Measurements from ENCODE around the gene CFAP58.

Gene CFAP58

DNA sequence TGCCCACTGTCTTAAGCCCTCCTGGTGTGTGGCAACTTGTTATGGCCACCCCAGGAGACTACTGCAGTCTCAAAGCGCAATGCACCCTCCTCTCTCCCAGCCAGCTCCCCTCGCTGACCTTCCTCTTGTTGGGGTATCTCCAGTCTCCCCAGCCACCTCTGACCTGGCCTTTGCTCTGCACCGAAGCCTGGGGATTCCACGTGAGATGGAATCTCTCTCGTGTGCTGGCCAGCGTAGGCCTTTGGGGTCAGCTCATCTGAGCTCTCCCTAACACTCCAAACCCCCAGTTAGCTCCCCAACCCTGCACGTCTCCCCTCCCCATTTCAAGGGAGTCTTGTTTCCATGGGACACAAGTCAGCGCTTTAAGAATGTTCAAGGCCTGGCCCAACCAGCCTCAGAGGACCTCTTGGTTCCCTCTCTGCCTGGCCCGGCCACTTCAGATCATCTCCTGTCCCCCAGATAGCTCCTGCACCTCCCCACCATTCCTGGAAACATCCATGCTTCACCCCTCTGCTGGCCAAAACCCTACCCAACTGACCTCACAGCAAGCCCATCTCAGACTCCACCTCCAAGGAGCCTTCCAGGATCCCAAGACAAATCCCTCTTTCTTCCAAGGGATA, 26.5 kb upstream of the CFAP58 start:
- Mint-ChIP-seq H3K27ac (peak overlapping the region; percentile 59), H3K4me1 (ENCODE audit: low read depth) (peaks cover 87% of the 10 kb centered on the region), H3K27me3 (ENCODE audit: low read depth) (no peaks in the 10 kb centered on the region), H3K9me3 (no peaks in the 10 kb centered on the region), H3K36me3 (ENCODE audit: low read depth) (peaks cover 22% of the 10 kb centered on the region), H3K4me3 (peak overlapping the region; percentile 34)
- DNase-seq (ENCODE audit: low spot score): no peak

DNA sequence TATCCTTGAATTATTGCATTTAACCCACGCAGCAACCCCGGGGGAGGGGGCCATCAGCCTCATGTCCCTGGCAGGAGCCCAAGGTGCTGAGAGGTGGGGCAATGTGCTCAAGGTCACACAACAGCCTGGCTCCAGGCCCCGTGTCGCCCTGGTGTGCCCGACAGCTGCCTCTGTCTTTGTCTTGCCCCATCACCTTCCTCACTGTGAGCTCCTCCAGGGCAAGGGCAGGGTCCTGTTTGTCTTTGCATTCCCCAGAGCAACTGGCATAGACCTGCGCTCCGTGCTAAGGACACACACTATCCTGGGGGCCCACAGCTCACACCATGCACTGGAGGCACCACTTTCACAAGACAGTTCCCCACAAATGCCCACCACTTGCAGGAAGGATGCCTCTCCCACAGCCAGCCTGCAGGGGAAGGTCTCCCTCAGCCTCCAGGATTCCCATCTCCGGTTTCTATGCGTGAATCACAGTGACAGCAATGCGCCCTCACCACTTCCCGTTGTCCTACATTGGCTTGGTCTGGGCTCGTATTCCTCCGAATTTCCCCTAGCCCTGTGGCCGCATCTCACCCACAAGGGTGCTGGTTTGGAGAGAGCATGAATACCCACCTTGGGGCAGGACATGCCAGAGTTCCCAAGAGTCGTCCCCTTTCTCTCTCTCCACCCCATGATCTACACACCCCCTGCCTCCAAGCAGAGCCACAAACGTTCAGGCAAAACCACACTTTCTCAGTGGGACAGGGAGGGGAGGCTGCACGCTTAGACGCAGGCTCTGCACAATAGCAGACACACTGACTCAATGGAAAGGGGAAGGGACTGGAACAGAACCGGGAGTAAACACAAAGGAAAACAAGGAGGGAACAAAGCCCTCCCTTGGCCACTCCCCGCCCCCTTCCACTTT, 25.6 kb upstream of the CFAP58 start:
- Mint-ChIP-seq H3K27ac (peak overlapping the region; percentile 84), H3K4me3 (peak overlapping the region; percentile 72), H3K36me3 (ENCODE audit: low read depth) (peaks cover 26% of the 10 kb centered on the region), H3K9me3 (no peaks in the 10 kb centered on the region), H3K4me1 (ENCODE audit: low read depth) (peaks cover 83% of the 10 kb centered on the region), H3K27me3 (ENCODE audit: low read depth) (no peaks in the 10 kb centered on the region)
- no peak for DNase-seq (ENCODE audit: low spot score)

- Mint-ChIP-seq H3K4me3 (peak overlapping the region; percentile 72), H3K27me3 (ENCODE audit: low read depth) (no peaks in the 10 kb centered on the region), H3K27ac (peak overlapping the region; percentile 84), H3K4me1 (ENCODE audit: low read depth) (peaks cover 84% of the 10 kb centered on the region), H3K36me3 (ENCODE audit: low read depth) (peaks cover 30% of the 10 kb centered on the region), H3K9me3 (no peaks in the 10 kb centered on the region)
- DNase-seq (ENCODE audit: low spot score): no peak
These were observed 25.1 kb upstream of the CFAP58 start for GRCh38 chr10:104328646-104328895.

- H3K27ac Mint-ChIP-seq: peak overlapping the region; percentile 84
- H3K4me3 Mint-ChIP-seq: peak overlapping the region; percentile 72
- H3K36me3 Mint-ChIP-seq (ENCODE audit: low read depth): peaks cover 26% of the 10 kb centered on the region
- H3K27me3 Mint-ChIP-seq (ENCODE audit: low read depth): no peaks in the 10 kb centered on the region
- H3K4me1 Mint-ChIP-seq (ENCODE audit: low read depth): peaks cover 83% of the 10 kb centered on the region
- H3K9me3 Mint-ChIP-seq: no peaks in the 10 kb centered on the region
- peak; percentile 90 for DNase-seq (ENCODE audit: low spot score)
These were observed 24.5 kb upstream of the CFAP58 start for GRCh38 chr10:104328896-104329710.

GRCh38 chr10:104329735-104330134, 23.9 kb upstream of the CFAP58 start:
- H3K4me3 Mint-ChIP-seq: peak overlapping the region; percentile 72
- peaks cover 25% of the 10 kb centered on the region for H3K36me3 Mint-ChIP-seq (ENCODE audit: low read depth)
- DNase-seq (ENCODE audit: low spot score): no peak
- H3K4me1 Mint-ChIP-seq (ENCODE audit: low read depth): peaks cover 79% of the 10 kb centered on the region
- peak overlapping the region; percentile 84 for H3K27ac Mint-ChIP-seq
- no peaks in the 10 kb centered on the region for H3K9me3 Mint-ChIP-seq
- no peaks in the 10 kb centered on the region for H3K27me3 Mint-ChIP-seq (ENCODE audit: low read depth)

- H3K4me3 Mint-ChIP-seq: peak overlapping the region; percentile 72
- peaks cover 80% of the 10 kb centered on the region for H3K4me1 Mint-ChIP-seq (ENCODE audit: low read depth)
- no peaks in the 10 kb centered on the region for H3K27me3 Mint-ChIP-seq (ENCODE audit: low read depth)
- peaks cover 24% of the 10 kb centered on the region for H3K36me3 Mint-ChIP-seq (ENCODE audit: low read depth)
- no peaks in the 10 kb centered on the region for H3K9me3 Mint-ChIP-seq
- DNase-seq (ENCODE audit: low spot score): no peak
- no peak overlapping the region for H3K27ac Mint-ChIP-seq
These were observed 23.2 kb upstream of the CFAP58 start for GRCh38 chr10:104330168-104331110.

GRCh38 chr10:104331208-104331838, 22.3 kb upstream of the CFAP58 start:
- no peak for DNase-seq (ENCODE audit: low spot score)
- Mint-ChIP-seq H3K9me3 (no peaks in the 10 kb centered on the region), H3K4me3 (no peak overlapping the region), H3K27ac (no peak overlapping the region), H3K27me3 (ENCODE audit: low read depth) (no peaks in the 10 kb centered on the region), H3K36me3 (ENCODE audit: low read depth) (peaks cover 20% of the 10 kb centered on the region), H3K4me1 (ENCODE audit: low read depth) (peaks cover 84% of the 10 kb centered on the region)

DNA sequence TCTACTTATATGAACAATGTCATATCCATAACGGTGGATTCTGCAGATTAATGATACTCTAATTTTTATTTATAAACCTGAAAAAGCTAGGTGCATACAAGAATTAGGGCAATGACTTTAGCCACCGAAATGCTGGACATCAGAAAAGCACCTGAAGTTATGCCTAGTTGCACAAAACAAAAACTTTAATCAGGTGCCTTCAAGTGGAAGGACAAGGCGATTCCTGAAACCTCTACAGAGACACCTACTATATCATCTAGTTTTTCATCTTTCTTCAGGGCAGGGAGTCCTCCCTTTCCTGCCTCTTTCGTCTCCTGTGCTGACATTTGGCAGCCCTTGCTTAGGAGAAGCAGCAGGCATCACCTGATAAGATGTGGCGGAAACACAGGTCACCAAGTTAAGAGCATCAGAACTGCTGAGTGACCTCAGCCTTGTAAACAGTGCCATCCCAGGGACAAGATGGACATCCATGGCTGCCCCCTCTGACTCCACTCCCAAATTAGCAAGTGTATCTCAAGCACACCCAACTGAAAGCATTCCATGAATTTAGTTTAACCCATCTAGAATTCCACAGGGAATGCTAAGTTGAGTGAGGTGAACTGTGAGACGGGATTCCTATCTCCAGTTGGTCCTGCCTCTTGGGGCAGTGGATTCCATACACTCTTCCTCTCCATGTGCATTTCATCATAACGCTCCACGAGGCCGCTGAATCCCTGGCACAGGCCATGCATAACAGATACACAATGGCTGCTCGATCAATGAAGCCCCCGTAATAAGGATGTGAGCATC, 21.2 kb upstream of the CFAP58 start:
- Mint-ChIP-seq H3K4me3 (no peak overlapping the region), H3K27ac (no peak overlapping the region), H3K27me3 (ENCODE audit: low read depth) (no peaks in the 10 kb centered on the region), H3K4me1 (ENCODE audit: low read depth) (peaks cover 79% of the 10 kb centered on the region), H3K9me3 (no peaks in the 10 kb centered on the region), H3K36me3 (ENCODE audit: low read depth) (peaks cover 22% of the 10 kb centered on the region)
- DNase-seq (ENCODE audit: low spot score): no peak

DNA sequence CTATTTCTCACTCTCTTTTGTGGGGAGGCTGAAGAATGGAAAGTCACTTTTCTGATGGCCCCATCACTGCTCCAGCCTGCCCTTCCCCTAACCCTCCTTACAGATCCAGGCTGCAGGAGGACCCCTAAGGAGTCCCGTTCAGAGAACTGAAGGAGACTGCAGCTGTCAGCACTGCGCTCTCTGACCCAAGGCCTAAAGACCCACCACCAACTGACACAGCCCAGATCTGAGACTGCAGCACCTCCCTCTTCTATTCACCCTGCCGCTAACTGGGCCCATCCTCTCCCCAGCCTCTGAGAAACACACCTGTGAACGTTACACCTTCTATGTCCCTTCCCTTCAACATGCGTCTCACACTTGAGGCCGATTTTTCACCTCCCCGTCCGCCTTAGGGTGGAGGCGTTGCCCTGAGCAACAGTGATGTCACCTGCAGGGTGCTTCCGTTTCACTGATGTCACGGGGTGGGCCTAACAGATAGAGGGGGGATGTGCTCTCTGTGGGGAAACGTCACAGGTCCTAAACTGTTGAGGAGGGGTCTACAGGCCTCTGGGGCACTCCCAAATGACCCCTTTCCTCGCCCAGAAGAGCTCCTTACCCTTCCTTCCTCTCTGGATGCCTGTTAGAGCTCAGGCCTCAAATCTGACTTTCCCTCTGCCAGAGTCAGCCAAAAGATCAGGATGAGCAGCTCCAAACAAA, 20.5 kb upstream of the CFAP58 start:
- H3K4me3 Mint-ChIP-seq: peak overlapping the region; percentile 35
- H3K27me3 Mint-ChIP-seq (ENCODE audit: low read depth): no peaks in the 10 kb centered on the region
- H3K4me1 Mint-ChIP-seq (ENCODE audit: low read depth): peaks cover 73% of the 10 kb centered on the region
- H3K36me3 Mint-ChIP-seq (ENCODE audit: low read depth): peaks cover 22% of the 10 kb centered on the region
- no peaks in the 10 kb centered on the region for H3K9me3 Mint-ChIP-seq
- DNase-seq (ENCODE audit: low spot score): no peak
- H3K27ac Mint-ChIP-seq: peak overlapping the region; percentile 69

- Mint-ChIP-seq H3K4me3 (peak overlapping the region; percentile 35), H3K27ac (peak overlapping the region; percentile 69), H3K9me3 (no peaks in the 10 kb centered on the region), H3K4me1 (ENCODE audit: low read depth) (peaks cover 69% of the 10 kb centered on the region), H3K27me3 (ENCODE audit: low read depth) (no peaks in the 10 kb centered on the region), H3K36me3 (ENCODE audit: low read depth) (peaks cover 22% of the 10 kb centered on the region)
- no peak for DNase-seq (ENCODE audit: low spot score)
These were observed 19.8 kb upstream of the CFAP58 start for GRCh38 chr10:104333728-104334373.

DNA sequence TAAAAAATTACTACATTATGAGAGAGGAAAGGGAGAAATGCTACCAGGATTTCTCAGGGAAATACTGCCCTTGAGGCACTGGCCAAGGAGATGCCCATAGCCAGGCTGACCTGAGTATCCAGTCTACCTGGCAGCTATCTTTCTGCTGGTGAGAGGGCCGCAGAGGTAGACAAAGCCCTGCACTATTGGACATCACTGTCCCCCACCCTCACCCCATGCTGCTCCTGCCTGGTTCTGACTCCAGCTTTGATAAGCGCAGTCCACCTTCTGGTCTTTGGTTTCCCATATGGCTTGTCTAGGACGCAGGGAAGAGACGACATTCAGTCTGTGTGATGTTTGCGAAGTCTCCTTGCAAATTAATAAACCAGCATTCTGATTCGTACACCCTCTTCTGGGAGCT, 19.1 kb upstream of the CFAP58 start:
- H3K36me3 Mint-ChIP-seq (ENCODE audit: low read depth): peaks cover 22% of the 10 kb centered on the region
- H3K27ac Mint-ChIP-seq: no peak overlapping the region
- H3K9me3 Mint-ChIP-seq: no peaks in the 10 kb centered on the region
- H3K4me3 Mint-ChIP-seq: no peak overlapping the region
- DNase-seq (ENCODE audit: low spot score): no peak
- H3K4me1 Mint-ChIP-seq (ENCODE audit: low read depth): peaks cover 69% of the 10 kb centered on the region
- H3K27me3 Mint-ChIP-seq (ENCODE audit: low read depth): no peaks in the 10 kb centered on the region
